Measurements from ENCODE around the gene PHACTR3.

DNA sequence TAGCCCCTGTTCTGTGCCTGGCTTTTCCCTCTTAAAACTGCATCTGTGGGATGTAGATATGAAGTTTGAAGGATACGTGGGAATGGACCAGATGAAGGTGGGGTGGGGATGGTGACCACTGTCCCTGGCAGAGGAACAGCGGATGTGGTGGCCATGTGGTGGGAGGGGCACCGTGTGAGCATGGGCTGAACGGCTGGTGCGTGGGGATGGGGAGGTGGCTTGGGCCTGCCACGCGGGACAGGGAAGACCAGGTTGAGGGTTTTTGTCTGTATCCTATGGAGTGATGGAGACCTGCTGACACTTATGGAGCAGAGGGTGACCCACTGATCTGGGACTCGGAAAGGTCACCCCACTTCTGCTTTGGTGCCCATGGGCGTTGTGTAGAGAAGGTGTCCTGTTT, 19.2 kb downstream of the PHACTR3 start:
- TF ChIP-seq, protein P1, sequence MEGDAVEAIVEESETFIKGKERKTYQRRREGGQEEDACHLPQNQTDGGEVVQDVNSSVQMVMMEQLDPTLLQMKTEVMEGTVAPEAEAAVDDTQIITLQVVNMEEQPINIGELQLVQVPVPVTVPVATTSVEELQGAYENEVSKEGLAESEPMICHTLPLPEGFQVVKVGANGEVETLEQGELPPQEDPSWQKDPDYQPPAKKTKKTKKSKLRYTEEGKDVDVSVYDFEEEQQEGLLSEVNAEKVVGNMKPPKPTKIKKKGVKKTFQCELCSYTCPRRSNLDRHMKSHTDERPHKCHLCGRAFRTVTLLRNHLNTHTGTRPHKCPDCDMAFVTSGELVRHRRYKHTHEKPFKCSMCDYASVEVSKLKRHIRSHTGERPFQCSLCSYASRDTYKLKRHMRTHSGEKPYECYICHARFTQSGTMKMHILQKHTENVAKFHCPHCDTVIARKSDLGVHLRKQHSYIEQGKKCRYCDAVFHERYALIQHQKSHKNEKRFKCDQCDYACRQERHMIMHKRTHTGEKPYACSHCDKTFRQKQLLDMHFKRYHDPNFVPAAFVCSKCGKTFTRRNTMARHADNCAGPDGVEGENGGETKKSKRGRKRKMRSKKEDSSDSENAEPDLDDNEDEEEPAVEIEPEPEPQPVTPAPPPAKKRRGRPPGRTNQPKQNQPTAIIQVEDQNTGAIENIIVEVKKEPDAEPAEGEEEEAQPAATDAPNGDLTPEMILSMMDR (IDR thresholded peaks at IDR 0.05; ENCODE audit: low read length), result no peak
- no peak for TF ChIP-seq EZH2phosphoT487 (IDR thresholded peaks at IDR 0.05; ENCODE audit: low read length)
- TF ChIP-seq EZH2 (optimal IDR thresholded peaks at IDR 0.05; ENCODE audit: low read depth, low read length), result no peak

All from MM.1S (cell line).